ENCODE results near the gene CNST.
"Not testable (repeated sequence)": the region's sequence is repeated elsewhere in the genome, so short reads cannot be mapped to it uniquely, and the experiment has no call there.

Gene CNST

DNA sequence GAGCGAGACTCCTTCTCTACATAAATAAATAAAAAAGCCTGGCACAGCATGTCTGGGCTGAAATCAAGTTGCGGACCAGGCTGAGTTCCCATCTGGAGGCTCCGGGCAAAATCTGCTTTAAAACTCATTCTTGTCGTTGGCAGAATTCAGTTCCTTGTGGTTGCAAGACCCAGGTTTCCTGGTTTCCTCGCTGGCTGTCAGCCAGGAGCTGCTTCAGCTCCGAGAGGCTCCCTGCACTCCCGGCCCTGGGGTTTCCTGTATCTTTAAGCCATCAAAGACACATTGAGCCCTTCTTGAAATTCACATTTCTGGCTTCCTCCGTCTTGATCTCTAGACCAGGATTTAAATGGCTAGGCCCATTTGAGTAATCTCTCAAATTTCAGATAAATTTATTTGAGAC lies 137.3 kb downstream of the CNST start:
- Histone ChIP-seq H3K27me3 (no peaks in the 10 kb centered on the region), H3K4me3 (ENCODE audit: low read depth, low read length) (no peak overlapping the region), H3K36me3 (no peaks in the 10 kb centered on the region), H3K4me1 (no peaks in the 10 kb centered on the region), H3K9me3 (no peaks in the 10 kb centered on the region)
- no peak for DNase-seq
- TF ChIP-seq, protein P1, sequence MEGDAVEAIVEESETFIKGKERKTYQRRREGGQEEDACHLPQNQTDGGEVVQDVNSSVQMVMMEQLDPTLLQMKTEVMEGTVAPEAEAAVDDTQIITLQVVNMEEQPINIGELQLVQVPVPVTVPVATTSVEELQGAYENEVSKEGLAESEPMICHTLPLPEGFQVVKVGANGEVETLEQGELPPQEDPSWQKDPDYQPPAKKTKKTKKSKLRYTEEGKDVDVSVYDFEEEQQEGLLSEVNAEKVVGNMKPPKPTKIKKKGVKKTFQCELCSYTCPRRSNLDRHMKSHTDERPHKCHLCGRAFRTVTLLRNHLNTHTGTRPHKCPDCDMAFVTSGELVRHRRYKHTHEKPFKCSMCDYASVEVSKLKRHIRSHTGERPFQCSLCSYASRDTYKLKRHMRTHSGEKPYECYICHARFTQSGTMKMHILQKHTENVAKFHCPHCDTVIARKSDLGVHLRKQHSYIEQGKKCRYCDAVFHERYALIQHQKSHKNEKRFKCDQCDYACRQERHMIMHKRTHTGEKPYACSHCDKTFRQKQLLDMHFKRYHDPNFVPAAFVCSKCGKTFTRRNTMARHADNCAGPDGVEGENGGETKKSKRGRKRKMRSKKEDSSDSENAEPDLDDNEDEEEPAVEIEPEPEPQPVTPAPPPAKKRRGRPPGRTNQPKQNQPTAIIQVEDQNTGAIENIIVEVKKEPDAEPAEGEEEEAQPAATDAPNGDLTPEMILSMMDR (IDR thresholded peaks at IDR 0.05; ENCODE audit: low read depth, low read length) = no peak

DNA sequence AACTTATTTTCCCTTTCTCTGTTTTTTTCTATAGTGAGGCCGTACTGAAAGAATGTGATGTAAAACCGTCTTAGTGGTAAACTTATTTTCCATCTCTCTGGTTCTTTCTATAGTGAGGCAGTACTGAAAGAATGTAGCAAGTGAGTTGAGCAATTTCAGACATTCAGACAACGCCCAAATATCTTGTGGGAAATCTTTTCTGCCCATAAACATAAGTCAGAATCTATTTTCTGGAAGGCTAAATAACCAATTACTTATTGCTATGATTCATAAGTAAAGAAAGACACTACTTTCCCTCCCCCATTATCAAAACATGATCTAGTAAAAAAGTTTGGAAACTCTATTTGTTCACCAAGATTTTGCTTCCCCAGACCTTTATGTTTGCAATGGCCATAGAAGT lies 139.1 kb downstream of the CNST start:
- H3K36me3 ChIP-seq = no peaks in the 10 kb centered on the region
- H3K4me3 ChIP-seq (ENCODE audit: low read depth, low read length) = no peak overlapping the region
- no peaks in the 10 kb centered on the region for H3K4me1 ChIP-seq
- no peaks in the 10 kb centered on the region for H3K9me3 ChIP-seq
- DNase-seq = no peak
- TF ChIP-seq, protein P1 (IDR thresholded peaks at IDR 0.05; ENCODE audit: low read depth, low read length) = no peak
- no peaks in the 10 kb centered on the region for H3K27me3 ChIP-seq

DNA sequence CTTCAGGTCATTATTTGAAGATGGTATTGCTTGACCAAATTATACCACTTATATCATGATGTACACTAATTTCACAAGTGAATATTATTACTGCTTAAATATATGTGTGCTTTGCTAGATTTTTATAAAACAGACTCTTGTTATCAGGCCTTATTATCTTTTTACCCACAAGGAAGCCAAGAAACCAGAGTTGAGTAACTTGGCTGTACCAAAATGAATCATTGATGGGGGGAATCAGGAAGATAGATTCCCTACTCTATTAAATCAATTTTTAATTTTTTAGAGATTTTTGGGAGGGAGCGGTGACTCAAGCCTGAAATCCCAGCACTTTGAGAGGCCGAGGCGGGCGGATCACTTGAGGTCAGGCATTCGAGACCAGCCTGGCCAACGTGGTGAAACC lies 141.9 kb downstream of the CNST start:
- Histone ChIP-seq H3K4me1 (no peaks in the 10 kb centered on the region), H3K4me3 (ENCODE audit: low read depth, low read length) (no peak overlapping the region), H3K36me3 (no peaks in the 10 kb centered on the region), H3K9me3 (0 out of 2 replicates have a peak, but pooled peaks cover 4% of the 10 kb centered on the region), H3K27me3 (no peaks in the 10 kb centered on the region)
- TF ChIP-seq, protein P1 (IDR thresholded peaks at IDR 0.05; ENCODE audit: low read depth, low read length) = no peak
- no peak for DNase-seq

DNA sequence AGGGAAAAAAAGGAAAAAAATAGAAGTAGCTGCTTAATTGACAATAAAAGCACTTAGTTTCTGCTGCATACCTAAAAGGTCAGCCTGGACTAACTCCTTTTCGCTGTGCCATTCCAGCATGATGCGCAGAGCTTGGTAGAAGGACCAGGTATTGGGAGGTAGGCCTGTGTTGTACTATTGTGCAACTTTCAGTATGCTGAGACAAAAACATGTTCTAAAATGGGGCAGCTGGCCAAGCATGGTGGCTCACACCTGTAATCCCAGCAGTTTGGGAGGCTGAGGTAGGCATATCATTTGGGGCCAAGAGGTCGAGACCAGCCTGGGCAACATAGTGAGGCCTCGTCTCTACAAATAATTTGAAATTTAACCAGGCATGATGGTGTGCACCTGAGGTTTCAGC lies 142.9 kb downstream of the CNST start:
- no peaks in the 10 kb centered on the region for H3K36me3 ChIP-seq

DNA sequence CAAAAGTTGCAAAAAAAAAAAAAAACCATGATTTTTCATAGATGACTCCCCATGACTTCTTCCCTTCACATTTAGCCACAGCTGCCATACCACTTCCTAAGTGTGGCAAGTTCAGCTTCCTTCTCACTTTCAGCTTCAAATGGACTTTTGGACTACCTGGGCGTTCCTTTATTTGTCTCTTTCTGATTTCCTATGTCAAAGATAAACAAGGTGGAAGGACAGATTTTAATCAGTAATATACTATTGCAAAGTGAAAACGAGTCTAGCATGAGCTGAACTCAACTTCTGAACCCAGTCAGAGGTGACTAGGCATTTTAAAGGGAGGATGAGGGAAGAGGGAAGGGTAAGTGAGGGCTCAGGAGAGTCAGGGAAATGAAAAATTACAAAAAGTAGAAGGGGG lies 143.6 kb downstream of the CNST start:
- DNase-seq = no peak
- Histone ChIP-seq H3K27me3 (no peaks in the 10 kb centered on the region; the same call in 1 of the 2 replicates), H3K4me3 (ENCODE audit: low read depth, low read length) (no peak overlapping the region), H3K4me1 (no peaks in the 10 kb centered on the region), H3K9me3 (0 out of 2 replicates have a peak, but pooled peaks cover 4% of the 10 kb centered on the region), H3K36me3 (no peaks in the 10 kb centered on the region)
- TF ChIP-seq, protein P1 (IDR thresholded peaks at IDR 0.05; ENCODE audit: low read depth, low read length) = no peak

More for the DNA sequence above, 142.9 kb downstream of the CNST start:
- no peak overlapping the region for H3K4me3 ChIP-seq (ENCODE audit: low read depth, low read length)
- 0 out of 2 replicates have a peak, but pooled peaks cover 4% of the 10 kb centered on the region for H3K9me3 ChIP-seq
- no peak for DNase-seq
- H3K4me1 ChIP-seq = no peaks in the 10 kb centered on the region
- TF ChIP-seq, protein P1 (IDR thresholded peaks at IDR 0.05; ENCODE audit: low read depth, low read length) = no peak
- no peaks in the 10 kb centered on the region for H3K27me3 ChIP-seq

DNA sequence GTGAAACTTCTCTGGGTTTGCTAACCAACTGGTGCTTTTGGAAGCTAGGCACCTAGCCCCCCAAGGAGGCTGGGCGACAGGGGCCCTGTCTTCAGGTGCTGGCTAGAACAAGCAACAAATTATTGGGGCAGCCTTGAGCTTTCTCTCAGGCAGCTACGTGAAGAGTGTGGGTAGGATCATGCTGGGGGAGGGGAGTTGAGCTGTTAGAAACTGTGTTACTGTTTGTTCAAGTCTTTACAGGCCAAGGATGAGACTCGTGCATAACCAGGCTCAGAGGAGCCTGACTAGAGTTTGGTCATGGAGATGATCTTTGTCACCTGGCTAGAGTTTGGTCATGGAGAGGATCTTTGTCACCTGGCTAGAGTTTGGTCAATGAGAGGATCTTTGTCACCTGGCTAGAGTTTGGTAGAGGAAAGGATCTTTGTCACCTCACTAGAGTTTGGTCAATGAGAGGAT lies 145.3 kb downstream of the CNST start:
- TF ChIP-seq, protein P1 (IDR thresholded peaks at IDR 0.05; ENCODE audit: low read depth, low read length) = no peak
- DNase-seq = no peak
- Histone ChIP-seq H3K4me3 (ENCODE audit: low read depth, low read length) (no peak overlapping the region), H3K9me3 (0 out of 2 replicates have a peak, but pooled peaks cover 4% of the 10 kb centered on the region), H3K27me3 (no peaks in the 10 kb centered on the region; the same call in 1 of the 2 replicates), H3K4me1 (no peaks in the 10 kb centered on the region), H3K36me3 (no peaks in the 10 kb centered on the region)

DNA sequence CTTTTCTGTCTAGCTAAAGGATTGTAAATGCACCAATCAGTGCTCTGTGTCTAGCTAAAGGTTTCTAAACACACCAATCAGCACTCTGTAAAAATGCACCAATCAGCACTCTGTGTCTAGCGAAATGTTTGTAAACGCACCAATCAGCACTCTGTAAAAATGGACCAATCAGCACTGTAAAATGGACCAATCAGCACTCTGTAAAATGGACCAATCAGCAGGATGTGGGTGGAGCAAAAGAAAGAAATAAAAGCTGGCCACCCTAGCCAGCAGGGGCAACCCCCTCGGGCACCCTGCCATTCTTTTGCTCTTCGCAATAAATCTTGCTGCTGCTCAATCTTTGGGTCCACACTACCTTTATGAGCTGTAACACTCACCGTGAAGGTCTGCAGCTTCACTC lies 146.2 kb downstream of the CNST start:
- not testable (repeated sequence) for H3K36me3 ChIP-seq; H3K9me3 ChIP-seq; H3K4me3 ChIP-seq (ENCODE audit: low read depth, low read length); DNase-seq; H3K4me1 ChIP-seq; H3K27me3 ChIP-seq
